ENCODE data around the gene PLAU. TPM values are rescaled to one million over a fixed set of nuclear protein-coding genes. Genes with fewer than 3 reads are reported as not detected.

PLAU gene
- 28.0 TPM for polyA plus RNA-seq (2013, experiment 1 of 4)
- polyA plus RNA-seq (2013, experiment 2 of 4): 23.5 TPM
- polyA plus RNA-seq (2013, experiment 3 of 4): 23.1 TPM
- 24.9 TPM for polyA plus RNA-seq (2013, experiment 4 of 4)

DNA sequence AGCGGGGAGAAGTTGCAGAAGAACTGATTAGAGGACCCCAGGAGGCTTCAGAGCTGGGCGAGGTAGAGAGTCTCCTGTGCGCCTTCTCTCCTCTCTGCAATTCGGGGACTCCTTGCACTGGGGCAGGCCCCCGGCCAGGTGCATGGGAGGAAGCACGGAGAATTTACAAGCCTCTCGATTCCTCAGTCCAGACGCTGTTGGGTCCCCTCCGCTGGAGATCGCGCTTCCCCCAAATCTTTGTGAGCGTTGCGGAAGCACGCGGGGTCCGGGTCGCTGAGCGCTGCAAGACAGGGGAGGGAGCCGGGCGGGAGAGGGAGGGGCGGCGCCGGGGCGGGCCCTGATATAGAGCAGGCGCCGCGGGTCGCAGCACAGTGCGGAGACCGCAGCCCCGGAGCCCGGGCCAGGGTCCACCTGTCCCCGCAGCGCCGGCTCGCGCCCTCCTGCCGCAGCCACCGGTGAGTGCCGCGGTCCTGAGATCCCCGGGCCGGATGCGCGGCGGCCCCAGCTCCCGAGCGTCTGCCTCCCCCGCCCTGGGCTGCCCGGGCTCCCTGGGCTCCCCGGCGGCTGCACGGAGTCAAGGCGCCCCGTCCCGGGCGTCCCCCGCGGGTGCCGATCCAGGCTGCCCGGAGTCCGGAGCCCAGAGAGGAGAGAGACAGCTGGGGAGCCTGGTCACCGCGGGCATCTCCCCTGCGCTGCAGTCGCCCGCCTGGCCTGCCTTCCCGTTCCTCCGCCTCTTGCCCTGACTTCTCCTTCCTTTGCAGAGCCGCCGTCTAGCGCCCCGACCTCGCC, at the start of gene PLAU:
Gene PLAU, plus strand, starts transcription at position 369 of the 789 bp plus-strand sequence. CDS start 424 bp downstream, outside the sequence.
- Histone ChIP-seq H3K27ac (ENCODE audit: insufficient read depth, low read depth, low read length, poor library complexity, severe bottlenecking) (no peak within 1 kb of the TSS), H3K4me1 (ENCODE audit: control insufficient read depth, insufficient read depth, low read length) (peaks cover 30% of the 10 kb centered on the region), H3K27me3 (ENCODE audit: control insufficient read depth, insufficient read depth, low read length, poor library complexity, severe bottlenecking) (peaks cover 38% of the 10 kb centered on the region), H3K4me3 (ENCODE audit: insufficient read depth, low read depth, low read length) (peak within 1 kb of the TSS; percentile 70), H3K36me3 (ENCODE audit: control insufficient read depth, insufficient read depth, low read length) (no peaks in the 10 kb centered on the region), H3K9me3 (ENCODE audit: control insufficient read depth, low read length) (no peaks in the 10 kb centered on the region)
- WGBS, 2 experiments: 0% methylated on average over 74 of the region's 74 CpGs

DNA sequence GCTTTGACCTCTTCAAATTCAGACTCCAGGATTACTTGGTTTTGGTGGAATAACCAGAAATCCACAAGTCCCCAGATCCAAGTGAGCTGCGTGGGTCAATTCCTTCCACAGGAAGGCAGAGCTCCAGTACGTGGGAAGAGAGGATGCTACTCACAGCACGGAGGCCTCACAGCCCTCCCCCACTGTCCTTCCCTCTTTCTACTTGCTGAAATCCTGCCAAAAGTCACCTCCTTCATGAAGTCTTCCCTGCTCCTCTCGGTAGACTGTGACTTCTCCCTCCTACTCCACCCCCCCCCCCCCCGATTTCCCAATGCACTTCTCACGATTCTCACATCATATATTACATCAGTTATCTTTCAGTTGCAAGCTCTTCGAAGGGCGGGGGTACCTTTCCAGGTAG, 48.9 kb upstream of the PLAU start:
- Histone ChIP-seq H3K4me3 (ENCODE audit: insufficient read depth, low read depth, low read length) (no peak overlapping the region), H3K27me3 (ENCODE audit: control insufficient read depth, insufficient read depth, low read length, poor library complexity, severe bottlenecking) (no peaks in the 10 kb centered on the region), H3K27ac (ENCODE audit: insufficient read depth, low read depth, low read length, poor library complexity, severe bottlenecking) (no peak overlapping the region), H3K36me3 (ENCODE audit: control insufficient read depth, insufficient read depth, low read length) (peaks cover 3% of the 10 kb centered on the region), H3K4me1 (ENCODE audit: control insufficient read depth, insufficient read depth, low read length) (peaks cover 3% of the 10 kb centered on the region), H3K9me3 (ENCODE audit: control insufficient read depth, low read length) (no peaks in the 10 kb centered on the region)
- 87 to 95% methylated on average over 6 of the region's 8 CpGs for WGBS, 2 experiments

DNA sequence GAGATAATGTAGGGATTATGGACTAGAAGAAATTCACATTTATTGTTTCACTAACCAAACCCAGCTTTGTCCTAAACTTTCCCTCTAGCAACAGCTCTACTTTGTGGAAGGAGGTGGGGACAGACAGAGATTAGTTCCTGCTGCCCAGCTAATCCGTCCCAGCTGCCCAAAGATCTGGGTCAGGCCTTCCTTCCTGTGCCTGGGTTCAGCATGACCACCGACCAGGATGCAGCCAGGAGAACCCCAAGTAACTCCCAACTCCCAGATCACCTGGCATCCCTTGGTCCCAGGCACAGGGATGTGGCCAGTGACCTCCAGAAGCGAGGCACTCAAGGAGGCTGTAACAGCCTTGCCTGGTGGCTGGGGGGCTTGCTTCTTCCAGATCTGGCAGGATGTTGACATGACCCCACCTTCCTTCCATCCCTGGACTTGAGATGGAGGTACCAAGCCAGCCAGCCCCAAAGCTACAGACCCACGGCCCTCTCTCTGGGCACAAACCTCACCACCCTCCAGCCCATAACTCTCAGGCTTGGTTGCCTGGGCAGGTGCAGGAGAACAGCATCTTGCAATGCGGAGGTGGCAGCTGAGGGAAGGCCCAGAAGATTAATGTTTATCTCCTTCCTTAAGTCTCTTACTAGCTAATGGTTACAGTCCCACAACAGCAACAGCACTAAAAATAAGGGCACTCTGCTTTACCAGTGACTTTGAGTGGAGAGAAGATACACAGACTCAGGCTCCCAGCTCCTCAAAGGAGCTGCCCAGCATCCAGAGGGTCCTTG, 47.7 kb upstream of the PLAU start:
- no peak overlapping the region for H3K4me3 ChIP-seq (ENCODE audit: insufficient read depth, low read depth, low read length)
- no peaks in the 10 kb centered on the region for H3K27me3 ChIP-seq (ENCODE audit: control insufficient read depth, insufficient read depth, low read length, poor library complexity, severe bottlenecking)
- peaks cover 3% of the 10 kb centered on the region for H3K36me3 ChIP-seq (ENCODE audit: control insufficient read depth, insufficient read depth, low read length)
- no peaks in the 10 kb centered on the region for H3K9me3 ChIP-seq (ENCODE audit: control insufficient read depth, low read length)
- no peak overlapping the region for H3K27ac ChIP-seq (ENCODE audit: insufficient read depth, low read depth, low read length, poor library complexity, severe bottlenecking)
- 87 to 92% methylated on average over 5 of the region's 5 CpGs for WGBS, 2 experiments
- peaks cover 7% of the 10 kb centered on the region for H3K4me1 ChIP-seq (ENCODE audit: control insufficient read depth, insufficient read depth, low read length)

DNA sequence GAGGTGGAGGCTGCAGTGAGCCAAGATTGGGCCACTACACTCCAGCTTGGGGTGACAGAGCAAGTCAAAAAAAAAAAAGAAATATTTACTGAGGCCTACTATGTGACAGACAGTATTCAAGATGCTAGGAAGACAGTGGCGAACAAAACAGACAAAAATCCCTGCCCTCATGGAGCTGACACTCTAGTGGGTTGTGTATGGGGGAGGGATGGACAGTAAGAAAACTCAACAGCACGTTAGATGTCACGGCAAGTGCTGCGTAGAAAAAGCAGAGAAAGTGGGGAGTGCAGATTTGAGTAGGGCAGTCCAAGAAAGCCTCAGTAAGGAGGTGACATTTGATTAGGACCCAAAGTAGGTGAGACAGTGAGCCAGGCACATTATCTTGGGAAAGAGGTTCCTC, 46.7 kb upstream of the PLAU start:
- H3K27ac ChIP-seq (ENCODE audit: insufficient read depth, low read depth, low read length, poor library complexity, severe bottlenecking): no peak overlapping the region
- peaks cover 7% of the 10 kb centered on the region for H3K4me1 ChIP-seq (ENCODE audit: control insufficient read depth, insufficient read depth, low read length)
- no peak overlapping the region for H3K4me3 ChIP-seq (ENCODE audit: insufficient read depth, low read depth, low read length)
- peaks cover 3% of the 10 kb centered on the region for H3K36me3 ChIP-seq (ENCODE audit: control insufficient read depth, insufficient read depth, low read length)
- no peaks in the 10 kb centered on the region for H3K9me3 ChIP-seq (ENCODE audit: control insufficient read depth, low read length)
- no peaks in the 10 kb centered on the region for H3K27me3 ChIP-seq (ENCODE audit: control insufficient read depth, insufficient read depth, low read length, poor library complexity, severe bottlenecking)
- 95 to 96% methylated on average over 4 of the region's 4 CpGs for WGBS, 2 experiments

DNA sequence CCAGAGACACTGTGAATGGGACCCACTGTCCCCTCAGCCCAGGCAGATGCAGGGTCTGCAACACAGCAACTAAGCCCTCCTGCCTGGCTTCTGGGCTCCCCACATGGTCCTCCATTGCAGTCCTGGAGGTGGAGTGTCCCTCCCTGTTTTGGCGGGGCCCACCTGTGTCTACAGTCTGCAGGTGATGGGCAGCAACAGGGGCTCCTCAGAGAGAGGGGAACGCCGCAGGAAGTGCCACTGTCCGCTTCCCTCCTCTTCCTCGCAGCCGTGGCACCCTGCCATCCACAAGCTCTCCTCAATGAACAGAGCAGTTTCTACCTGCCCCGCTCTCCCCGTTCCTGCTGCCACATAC, 45.8 kb upstream of the PLAU start:
- H3K9me3 ChIP-seq (ENCODE audit: control insufficient read depth, low read length): no peaks in the 10 kb centered on the region
- WGBS, 2 experiments: 96 to 97% methylated on average over 8 of the region's 8 CpGs
- no peak overlapping the region for H3K4me3 ChIP-seq (ENCODE audit: insufficient read depth, low read depth, low read length)

DNA sequence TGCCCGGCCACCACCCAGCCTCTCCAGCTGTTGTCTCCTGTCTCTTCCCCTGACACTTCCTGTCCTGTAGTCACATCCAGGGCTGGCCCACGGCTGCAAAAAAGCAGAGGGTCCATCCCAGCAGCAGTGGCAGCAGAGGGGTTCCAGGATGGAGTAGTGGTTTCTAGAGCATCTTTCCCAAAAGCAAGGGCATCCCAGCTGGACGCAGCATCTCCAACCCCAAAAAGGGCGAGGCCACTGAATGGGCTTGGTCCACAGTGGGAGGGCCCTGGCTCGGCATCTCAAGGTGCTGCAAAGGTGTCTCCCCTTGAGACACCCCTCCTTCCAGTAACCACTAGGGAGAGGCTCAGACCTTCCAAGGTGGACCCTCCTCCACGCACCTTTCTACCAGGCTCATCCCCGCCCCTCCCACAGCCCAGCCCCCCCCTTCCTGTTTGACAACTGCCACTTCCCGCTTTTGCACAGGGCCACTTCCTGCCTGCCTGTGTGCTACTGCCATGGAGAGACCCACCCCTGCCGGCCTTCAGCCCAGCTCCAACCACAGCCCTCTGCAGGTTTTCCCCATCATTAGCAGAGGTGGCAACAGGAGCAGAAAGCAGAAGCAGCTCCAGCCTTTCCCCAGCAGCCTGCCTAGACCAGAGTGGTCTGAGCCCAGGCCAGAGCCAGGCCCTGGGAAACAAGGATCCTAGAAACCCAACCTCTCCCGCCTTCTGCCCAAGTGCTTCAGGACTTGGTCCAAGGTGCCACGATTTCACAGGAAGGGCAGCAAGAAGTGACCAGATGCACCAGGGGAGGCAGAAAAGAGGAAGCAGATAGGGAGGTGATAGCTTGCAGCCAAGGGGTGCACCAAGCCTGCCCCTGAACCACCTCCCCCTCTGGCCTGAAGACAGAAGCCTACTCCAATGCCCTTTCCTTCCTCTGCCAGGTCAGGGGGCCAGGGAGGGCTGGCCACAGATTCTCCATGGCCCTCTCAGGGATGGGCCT, 45.2 kb upstream of the PLAU start:
- Histone ChIP-seq H3K4me1 (ENCODE audit: control insufficient read depth, insufficient read depth, low read length) (peaks cover 7% of the 10 kb centered on the region), H3K4me3 (ENCODE audit: insufficient read depth, low read depth, low read length) (no peak overlapping the region), H3K9me3 (ENCODE audit: control insufficient read depth, low read length) (no peaks in the 10 kb centered on the region), H3K27me3 (ENCODE audit: control insufficient read depth, insufficient read depth, low read length, poor library complexity, severe bottlenecking) (no peaks in the 10 kb centered on the region), H3K36me3 (ENCODE audit: control insufficient read depth, insufficient read depth, low read length) (peaks cover 5% of the 10 kb centered on the region), H3K27ac (ENCODE audit: insufficient read depth, low read depth, low read length, poor library complexity, severe bottlenecking) (no peak overlapping the region)
- WGBS, 2 experiments: 92 to 94% methylated on average over 11 of the region's 11 CpGs

More for the DNA sequence above, 45.8 kb upstream of the PLAU start:
- H3K4me1 ChIP-seq (ENCODE audit: control insufficient read depth, insufficient read depth, low read length): peaks cover 7% of the 10 kb centered on the region
- H3K27me3 ChIP-seq (ENCODE audit: control insufficient read depth, insufficient read depth, low read length, poor library complexity, severe bottlenecking): no peaks in the 10 kb centered on the region
- H3K36me3 ChIP-seq (ENCODE audit: control insufficient read depth, insufficient read depth, low read length): peaks cover 3% of the 10 kb centered on the region
- H3K27ac ChIP-seq (ENCODE audit: insufficient read depth, low read depth, low read length, poor library complexity, severe bottlenecking): no peak overlapping the region

DNA sequence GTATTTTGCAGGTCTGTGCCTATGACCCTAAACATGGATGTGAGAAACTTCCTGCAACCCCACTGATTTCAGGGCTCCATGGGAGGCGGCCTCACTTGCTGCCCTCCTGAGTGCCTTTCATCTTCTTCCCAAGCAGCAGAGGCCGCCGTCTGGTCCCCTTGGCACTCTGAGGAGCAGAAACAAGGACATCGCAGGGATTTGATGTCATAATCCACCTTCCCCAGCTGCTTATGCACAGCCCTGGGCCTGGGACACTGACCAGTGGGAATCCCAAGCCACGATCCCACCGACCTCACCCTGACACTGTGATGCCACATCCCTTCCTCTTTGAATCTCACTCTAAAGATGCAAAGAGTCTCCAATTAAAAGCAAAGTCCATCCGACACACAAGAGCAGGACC, 44.3 kb upstream of the PLAU start:
- H3K36me3 ChIP-seq (ENCODE audit: control insufficient read depth, insufficient read depth, low read length): peaks cover 5% of the 10 kb centered on the region
- H3K27ac ChIP-seq (ENCODE audit: insufficient read depth, low read depth, low read length, poor library complexity, severe bottlenecking): no peak overlapping the region
- no peaks in the 10 kb centered on the region for H3K27me3 ChIP-seq (ENCODE audit: control insufficient read depth, insufficient read depth, low read length, poor library complexity, severe bottlenecking)
- peaks cover 7% of the 10 kb centered on the region for H3K4me1 ChIP-seq (ENCODE audit: control insufficient read depth, insufficient read depth, low read length)
- H3K4me3 ChIP-seq (ENCODE audit: insufficient read depth, low read depth, low read length): no peak overlapping the region
- H3K9me3 ChIP-seq (ENCODE audit: control insufficient read depth, low read length): no peaks in the 10 kb centered on the region
- WGBS, 2 experiments: 89 to 90% methylated on average over 7 of the region's 7 CpGs

DNA sequence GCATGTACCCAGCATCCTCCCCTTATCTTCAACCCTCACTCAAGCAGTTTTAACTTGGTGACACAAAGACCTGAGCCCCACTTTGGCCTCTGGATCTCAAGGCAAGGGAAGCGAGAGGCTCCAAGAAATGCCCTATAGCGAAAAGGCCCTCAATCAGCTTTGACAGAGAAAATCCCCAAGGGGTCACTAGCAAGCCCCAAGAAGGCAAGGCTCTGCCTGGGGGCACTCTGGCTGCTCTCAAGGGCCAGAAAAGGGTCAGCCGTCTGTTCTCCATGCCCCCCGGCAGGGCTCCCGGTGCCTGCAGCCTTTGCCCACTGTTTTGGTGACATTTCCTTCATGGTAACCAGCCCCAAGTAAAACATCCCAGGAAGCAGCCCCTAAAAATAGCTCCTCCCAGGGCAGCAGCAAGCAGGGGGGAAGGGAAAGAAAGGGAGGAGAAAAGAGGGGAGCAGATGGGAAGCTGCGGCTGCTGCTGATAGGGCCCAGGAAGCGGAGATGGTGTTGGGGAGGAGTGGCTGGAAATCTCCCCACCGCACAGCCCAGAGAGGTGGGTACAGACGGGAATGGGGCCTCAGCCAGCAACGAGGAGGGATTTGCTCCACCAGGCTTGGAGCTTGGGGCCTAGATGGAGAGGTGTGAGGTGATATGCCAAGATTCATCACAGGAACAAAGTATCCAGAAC, 43.7 kb upstream of the PLAU start:
- Histone ChIP-seq H3K27ac (ENCODE audit: insufficient read depth, low read depth, low read length, poor library complexity, severe bottlenecking) (no peak overlapping the region), H3K27me3 (ENCODE audit: control insufficient read depth, insufficient read depth, low read length, poor library complexity, severe bottlenecking) (no peaks in the 10 kb centered on the region)
- 87 to 88% methylated on average over 10 of the region's 10 CpGs for WGBS, 2 experiments

DNA sequence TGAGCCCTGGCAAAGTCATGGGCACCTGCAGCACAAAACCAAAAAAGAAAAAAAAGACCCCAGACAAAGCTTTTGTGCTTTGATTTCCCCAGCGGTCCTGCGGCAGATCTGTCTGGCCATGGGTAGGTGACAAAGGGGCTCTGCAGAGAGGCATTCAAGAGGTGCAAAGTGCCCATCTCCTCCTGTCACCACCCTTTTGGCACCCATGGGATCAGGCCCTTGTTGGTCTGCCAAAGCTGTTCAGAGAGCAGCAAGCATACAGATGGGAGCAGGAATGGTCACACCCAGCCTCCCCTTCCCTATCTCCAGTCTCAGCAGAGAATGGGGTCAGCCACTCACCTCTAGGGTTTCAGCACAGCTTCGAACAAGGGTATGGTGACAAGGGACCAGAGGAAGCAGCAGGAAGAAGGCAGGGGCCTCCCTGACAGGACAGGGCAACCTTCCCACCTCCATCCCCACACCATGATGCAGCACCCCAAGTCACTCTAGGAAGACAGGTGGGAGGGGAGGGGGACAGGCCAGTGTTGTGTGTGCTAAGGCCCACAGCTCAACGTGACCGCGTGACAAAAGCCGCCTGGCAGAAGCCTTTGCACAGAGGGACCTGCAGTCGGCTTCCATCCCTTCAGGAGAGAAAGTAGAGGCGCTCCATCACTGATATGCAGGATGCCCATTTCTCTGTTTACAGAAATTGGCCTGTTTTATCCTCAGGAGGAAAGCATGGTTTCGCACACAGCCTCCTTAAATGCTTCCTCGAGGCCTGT, 42.9 kb upstream of the PLAU start:
- Histone ChIP-seq H3K4me1 (ENCODE audit: control insufficient read depth, insufficient read depth, low read length) (peaks cover 12% of the 10 kb centered on the region), H3K27me3 (ENCODE audit: control insufficient read depth, insufficient read depth, low read length, poor library complexity, severe bottlenecking) (no peaks in the 10 kb centered on the region), H3K27ac (ENCODE audit: insufficient read depth, low read depth, low read length, poor library complexity, severe bottlenecking) (no peak overlapping the region), H3K4me3 (ENCODE audit: insufficient read depth, low read depth, low read length) (no peak overlapping the region), H3K36me3 (ENCODE audit: control insufficient read depth, insufficient read depth, low read length) (peaks cover 10% of the 10 kb centered on the region), H3K9me3 (ENCODE audit: control insufficient read depth, low read length) (no peaks in the 10 kb centered on the region)
- WGBS, 2 experiments: 93 to 96% methylated on average over 11 of the region's 11 CpGs

More for the DNA sequence above, 43.7 kb upstream of the PLAU start:
- Histone ChIP-seq H3K4me1 (ENCODE audit: control insufficient read depth, insufficient read depth, low read length) (peaks cover 7% of the 10 kb centered on the region), H3K4me3 (ENCODE audit: insufficient read depth, low read depth, low read length) (no peak overlapping the region), H3K36me3 (ENCODE audit: control insufficient read depth, insufficient read depth, low read length) (peaks cover 10% of the 10 kb centered on the region), H3K9me3 (ENCODE audit: control insufficient read depth, low read length) (no peaks in the 10 kb centered on the region)

Measured in ectodermal cell (in vitro differentiated cells).